Choroid plexus epithelial cell (primary cell): Measurements from ENCODE around the gene BCR.

Source experiments
- DNase-seq: peaks from one replicate; pipeline ENCODE4 v3.0.0-alpha.2; 2010; ENCODE audit warnings: low read depth
- H3K4me3 ChIP-seq: 2 replicates; pipeline ENCODE4 v1.5.1; 2011; ENCODE audit warnings: low read depth, mild to moderate bottlenecking, control low read depth, low read length, moderate library complexity
- CTCF ChIP-seq: conservative IDR thresholded peaks from 2 replicates; pipeline ENCODE4 v1.5.1; 2011; ENCODE audit warnings: low read depth, mild to moderate bottlenecking, control low read depth, inconsistent platforms, low read length, moderate library complexity

Gene BCR

GRCh38 chr22:23278883-23279675 lies 98.8 kb downstream of the BCR start:
- no peak for TF ChIP-seq CTCF
- DNase-seq, result no peak
- no peak overlapping the region for H3K4me3 ChIP-seq

- TF ChIP-seq CTCF, result no peak
- DNase-seq, result no peak
- no peak overlapping the region for H3K4me3 ChIP-seq
Measured at GRCh38 chr22:23279781-23280180, 99.5 kb downstream of the BCR start.

- DNase-seq, result no peak
- H3K4me3 ChIP-seq, result no peak overlapping the region
- no peak for TF ChIP-seq CTCF
Measured at GRCh38 chr22:23280356-23281052, 100.2 kb downstream of the BCR start.

GRCh38 chr22:23281053-23281405 lies 100.7 kb downstream of the BCR start:
- TF ChIP-seq CTCF, result no peak
- no peak for DNase-seq
- no peak overlapping the region for H3K4me3 ChIP-seq

- DNase-seq, result peak; percentile 81
- peak; percentile 87 for TF ChIP-seq CTCF
- H3K4me3 ChIP-seq, result no peak overlapping the region
Measured at GRCh38 chr22:23281406-23282088, 101.2 kb downstream of the BCR start.

GRCh38 chr22:23282089-23282501 lies 101.8 kb downstream of the BCR start:
- peak; percentile 10 for DNase-seq
- H3K4me3 ChIP-seq, result no peak overlapping the region

More at GRCh38 chr22:23282089-23282501, 101.8 kb downstream of the BCR start:
- no peak for TF ChIP-seq CTCF
